Erythroblast (primary cell): Measurements from ENCODE around the gene MFSD11.
"Not testable (repeated sequence)": the region's sequence is repeated elsewhere in the genome, so short reads cannot be mapped to it uniquely, and the experiment has no call there.

Experiments used
- DNase-seq, 2 experiments: peaks; one replicate each; lab custom pipeline; 2025; lab: John Stamatoyannopoulos, UW
- GATA1 ChIP-seq: IDR thresholded peaks from 2 replicates; pipeline ENCODE4 v1.6.1; 2011; ENCODE audit warnings: low read depth, mild to moderate bottlenecking, control low read depth, low read length, moderate library complexity
- POLR2A ChIP-seq: IDR thresholded peaks from 2 replicates; pipeline ENCODE4 v1.6.1; 2011; ENCODE audit warnings: mild to moderate bottlenecking, low read length

Gene MFSD11

GRCh38 chr17:76732734-76733617 lies 4.9 kb upstream of the MFSD11 start:
- peak; percentile 47 for TF ChIP-seq POLR2A
- TF ChIP-seq GATA1: no peak
- DNase-seq: peak in 1 of 2 experiments; percentile 42

GRCh38 chr17:76733618-76733957 lies 4.3 kb upstream of the MFSD11 start:
- DNase-seq: no peak
- no peak for TF ChIP-seq POLR2A

- no peak for TF ChIP-seq GATA1
- TF ChIP-seq POLR2A: no peak
- DNase-seq: peak; percentile 39 to 46
These were observed 3.7 kb upstream of the MFSD11 start for GRCh38 chr17:76734080-76734840.

GRCh38 chr17:76735006-76735405 lies 2.9 kb upstream of the MFSD11 start:
- no peak for TF ChIP-seq GATA1
- TF ChIP-seq POLR2A: no peak
- peak; percentile 62 to 68 for DNase-seq

- peak; percentile 53 to 67 for DNase-seq
- TF ChIP-seq GATA1: no peak
- no peak for TF ChIP-seq POLR2A
These were observed 2.2 kb upstream of the MFSD11 start for GRCh38 chr17:76735586-76736348.

- DNase-seq: peak; percentile 87 to 93
- TF ChIP-seq GATA1: no peak
- no peak for TF ChIP-seq POLR2A
These were observed 1.4 kb upstream of the MFSD11 start for GRCh38 chr17:76736349-76737081.

GRCh38 chr17:76737082-76737675 lies 740 bp upstream of the MFSD11 start, which contains the start of gene SRSF2:
Gene SRSF2 (minus strand): TSS chr17:76737331. CDS start chr17:76737160, 171 bp downstream.
- TF ChIP-seq POLR2A: peak; percentile 99
- TF ChIP-seq GATA1: no peak
- peak; percentile 100 for DNase-seq

- TF ChIP-seq POLR2A (no peak), GATA1 (no peak)
- peak; percentile 38 to 60 for DNase-seq
These were observed 540 bp downstream of the MFSD11 start for GRCh38 chr17:76738468-76738850.

- DNase-seq: not testable (repeated sequence)
These were observed 1.7 kb downstream of the MFSD11 start for GRCh38 chr17:76739568-76740115.

GRCh38 chr17:76740329-76741118 lies 2.6 kb downstream of the MFSD11 start:
- no peak for DNase-seq
- TF ChIP-seq GATA1: no peak
- TF ChIP-seq POLR2A: no peak

GRCh38 chr17:76742958-76743357 lies 5.0 kb downstream of the MFSD11 start:
- DNase-seq: no peak
- TF ChIP-seq GATA1 (no peak), POLR2A (no peak)

- DNase-seq: no peak
- TF ChIP-seq POLR2A (no peak), GATA1 (no peak)
These were observed 6.8 kb downstream of the MFSD11 start for GRCh38 chr17:76744747-76745146.

GRCh38 chr17:76745785-76746184 lies 7.9 kb downstream of the MFSD11 start:
- peak in 1 of 2 experiments; percentile 43 for DNase-seq
